ENCODE results near the gene METTL25B.
A peak's percentile ranks its signal among the peaks of the same experiment; 100 is the strongest.
"Not testable (repeated sequence)": the region's sequence is repeated elsewhere in the genome, so short reads cannot be mapped to it uniquely, and the experiment has no call there.

METTL25B gene

GRCh38 chr1:156750711-156751450 is 22.6 kb downstream of the METTL25B start:
- DNase-seq (ENCODE audit: insufficient read length, low spot score) (no peak), FAIRE-seq (no peak)
- 0 out of 2 replicates have a peak, but pooled peaks have one; percentile 10 for TF ChIP-seq TAF1 (IDR thresholded peaks at IDR 0.05; ENCODE audit: low read depth, low read length)
- no peak for TF ChIP-seq PAX5 (IDR thresholded peaks at IDR 0.05; ENCODE audit: insufficient read depth, low read length, severe bottlenecking)
- TF ChIP-seq SPI1 (IDR thresholded peaks at IDR 0.05; ENCODE audit: low read depth, low read length) = no peak; the same call in 1 of the 2 replicates
- 0 out of 2 replicates have a peak, but pooled peaks have one; percentile 12 for TF ChIP-seq POU2F2 (IDR thresholded peaks at IDR 0.05; ENCODE audit: low read depth, low read length)

GRCh38 chr1:156751451-156751756 is 23.1 kb downstream of the METTL25B start, which contains the start of gene HDGF:
HDGF (minus strand) TSS chr1:156751675; CDS start chr1:156751429, 246 bp downstream.
- DNase-seq (ENCODE audit: insufficient read length, low spot score) (no peak), FAIRE-seq (no peak)
- TF ChIP-seq SPI1 (IDR thresholded peaks at IDR 0.05; ENCODE audit: low read depth, low read length) (no peak), POLR2A (IDR thresholded peaks at IDR 0.05; ENCODE audit: low read depth, low read length) (no peak), PAX5 (IDR thresholded peaks at IDR 0.05; ENCODE audit: insufficient read depth, low read length, severe bottlenecking) (no peak), TAF1 (IDR thresholded peaks at IDR 0.05; ENCODE audit: low read depth, low read length) (no peak; the same call in 1 of the 2 replicates)

- FAIRE-seq = peak; percentile 5
Measured at GRCh38 chr1:156751757-156752481, 23.6 kb downstream of the METTL25B start.

GRCh38 chr1:156752843-156753482 is 24.7 kb downstream of the METTL25B start:
- DNase-seq (ENCODE audit: insufficient read length, low spot score) (no peak), FAIRE-seq (no peak)
- TF ChIP-seq TAF1 (IDR thresholded peaks at IDR 0.05; ENCODE audit: low read depth, low read length) = no peak
- no peak for TF ChIP-seq POLR2AphosphoS5 (IDR thresholded peaks at IDR 0.05; ENCODE audit: low read depth, low read length)
- TF ChIP-seq SPI1 (IDR thresholded peaks at IDR 0.05; ENCODE audit: low read depth, low read length) = no peak
- no peak for TF ChIP-seq POLR2A (IDR thresholded peaks at IDR 0.05; ENCODE audit: low read depth, low read length)
- no peak for TF ChIP-seq PAX5 (IDR thresholded peaks at IDR 0.05; ENCODE audit: insufficient read depth, low read length, severe bottlenecking)
- TF ChIP-seq POU2F2 (IDR thresholded peaks at IDR 0.05; ENCODE audit: low read depth, low read length) = no peak

More at GRCh38 chr1:156751757-156752481, 23.6 kb downstream of the METTL25B start:
- TF ChIP-seq SPI1 (IDR thresholded peaks at IDR 0.05; ENCODE audit: low read depth, low read length) (no peak), POU2F2 (IDR thresholded peaks at IDR 0.05; ENCODE audit: low read depth, low read length) (no peak), TAF1 (IDR thresholded peaks at IDR 0.05; ENCODE audit: low read depth, low read length) (peak; percentile 49; the same call in 1 of the 2 replicates), POLR2AphosphoS5 (IDR thresholded peaks at IDR 0.05; ENCODE audit: low read depth, low read length) (no peak), PAX5 (IDR thresholded peaks at IDR 0.05; ENCODE audit: insufficient read depth, low read length, severe bottlenecking) (peak; percentile 65), POLR2A (IDR thresholded peaks at IDR 0.05; ENCODE audit: low read depth, low read length) (no peak)
- peak; percentile 93 for DNase-seq (ENCODE audit: insufficient read length, low spot score)

GRCh38 chr1:156754219-156754618 is 25.9 kb downstream of the METTL25B start:
- DNase-seq (ENCODE audit: insufficient read length, low spot score) (no peak), FAIRE-seq (no peak)
- TF ChIP-seq SPI1 (IDR thresholded peaks at IDR 0.05; ENCODE audit: low read depth, low read length) (no peak), PAX5 (IDR thresholded peaks at IDR 0.05; ENCODE audit: insufficient read depth, low read length, severe bottlenecking) (no peak), POU2F2 (IDR thresholded peaks at IDR 0.05; ENCODE audit: low read depth, low read length) (no peak), POLR2A (IDR thresholded peaks at IDR 0.05; ENCODE audit: low read depth, low read length) (no peak)

GRCh38 chr1:156755527-156755950 is 27.3 kb downstream of the METTL25B start:
- DNase-seq (ENCODE audit: insufficient read length, low spot score) = no peak
- TF ChIP-seq PAX5 (IDR thresholded peaks at IDR 0.05; ENCODE audit: insufficient read depth, low read length, severe bottlenecking) = no peak
- TF ChIP-seq SPI1 (IDR thresholded peaks at IDR 0.05; ENCODE audit: low read depth, low read length) = peak; percentile 50
- FAIRE-seq = no peak

GRCh38 chr1:156756355-156756754 is 28.1 kb downstream of the METTL25B start:
- no peak for FAIRE-seq
- TF ChIP-seq POLR2A (IDR thresholded peaks at IDR 0.05; ENCODE audit: low read depth, low read length) (no peak), SPI1 (IDR thresholded peaks at IDR 0.05; ENCODE audit: low read depth, low read length) (no peak), TAF1 (IDR thresholded peaks at IDR 0.05; ENCODE audit: low read depth, low read length) (no peak), POU2F2 (IDR thresholded peaks at IDR 0.05; ENCODE audit: low read depth, low read length) (no peak), POLR2AphosphoS5 (IDR thresholded peaks at IDR 0.05; ENCODE audit: low read depth, low read length) (no peak), PAX5 (IDR thresholded peaks at IDR 0.05; ENCODE audit: insufficient read depth, low read length, severe bottlenecking) (no peak)
- no peak for DNase-seq (ENCODE audit: insufficient read length, low spot score)

GRCh38 chr1:156757572-156758253 is 29.4 kb downstream of the METTL25B start:
- not testable (repeated sequence) for FAIRE-seq; DNase-seq (ENCODE audit: insufficient read length, low spot score)

- FAIRE-seq = no peak
- TF ChIP-seq TAF1 (IDR thresholded peaks at IDR 0.05; ENCODE audit: low read depth, low read length) (no peak), POLR2A (IDR thresholded peaks at IDR 0.05; ENCODE audit: low read depth, low read length) (no peak), SPI1 (IDR thresholded peaks at IDR 0.05; ENCODE audit: low read depth, low read length) (no peak), POLR2AphosphoS5 (IDR thresholded peaks at IDR 0.05; ENCODE audit: low read depth, low read length) (no peak), PAX5 (IDR thresholded peaks at IDR 0.05; ENCODE audit: insufficient read depth, low read length, severe bottlenecking) (no peak), POU2F2 (IDR thresholded peaks at IDR 0.05; ENCODE audit: low read depth, low read length) (no peak)
- DNase-seq (ENCODE audit: insufficient read length, low spot score) = no peak
Measured at GRCh38 chr1:156760092-156760795, 32.0 kb downstream of the METTL25B start.
